Measurements from ENCODE around the gene MAL.

MAL gene

DNA sequence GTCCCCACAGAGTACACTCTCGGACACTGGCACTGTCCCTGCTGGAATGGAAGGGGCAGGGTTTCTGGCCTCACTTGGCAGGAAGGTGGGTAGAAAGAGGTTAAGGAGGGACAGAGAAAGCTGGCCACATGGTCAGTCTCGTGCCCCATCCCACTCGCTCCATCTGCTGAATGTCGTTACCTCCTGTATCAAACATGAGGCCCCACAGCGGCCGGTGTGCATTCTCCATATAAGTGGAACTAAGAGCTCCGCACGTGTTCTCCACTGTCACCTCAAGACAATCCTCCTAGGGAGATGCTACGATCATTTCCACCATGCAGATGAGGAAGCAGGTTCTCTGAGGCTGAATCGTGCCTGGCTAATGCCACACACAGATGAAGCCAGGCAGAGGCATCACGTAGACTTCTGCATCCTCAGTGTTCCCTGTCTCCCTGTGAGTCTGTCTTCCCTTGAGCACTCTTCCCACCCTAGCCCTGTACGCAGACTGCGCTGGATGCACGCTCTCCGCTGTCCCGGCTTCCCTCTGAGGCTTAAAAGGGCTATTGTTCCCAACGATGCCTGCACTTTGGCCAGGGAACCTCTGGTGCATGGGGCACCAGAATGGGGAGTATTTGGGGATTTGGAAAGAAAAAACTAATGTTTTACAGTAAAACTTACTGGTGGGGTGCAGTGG, 35.1 kb downstream of the MAL start:
- TF ChIP-seq, protein P1, sequence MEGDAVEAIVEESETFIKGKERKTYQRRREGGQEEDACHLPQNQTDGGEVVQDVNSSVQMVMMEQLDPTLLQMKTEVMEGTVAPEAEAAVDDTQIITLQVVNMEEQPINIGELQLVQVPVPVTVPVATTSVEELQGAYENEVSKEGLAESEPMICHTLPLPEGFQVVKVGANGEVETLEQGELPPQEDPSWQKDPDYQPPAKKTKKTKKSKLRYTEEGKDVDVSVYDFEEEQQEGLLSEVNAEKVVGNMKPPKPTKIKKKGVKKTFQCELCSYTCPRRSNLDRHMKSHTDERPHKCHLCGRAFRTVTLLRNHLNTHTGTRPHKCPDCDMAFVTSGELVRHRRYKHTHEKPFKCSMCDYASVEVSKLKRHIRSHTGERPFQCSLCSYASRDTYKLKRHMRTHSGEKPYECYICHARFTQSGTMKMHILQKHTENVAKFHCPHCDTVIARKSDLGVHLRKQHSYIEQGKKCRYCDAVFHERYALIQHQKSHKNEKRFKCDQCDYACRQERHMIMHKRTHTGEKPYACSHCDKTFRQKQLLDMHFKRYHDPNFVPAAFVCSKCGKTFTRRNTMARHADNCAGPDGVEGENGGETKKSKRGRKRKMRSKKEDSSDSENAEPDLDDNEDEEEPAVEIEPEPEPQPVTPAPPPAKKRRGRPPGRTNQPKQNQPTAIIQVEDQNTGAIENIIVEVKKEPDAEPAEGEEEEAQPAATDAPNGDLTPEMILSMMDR (IDR thresholded peaks at IDR 0.05): no peak

- TF ChIP-seq, protein P1 (IDR thresholded peaks at IDR 0.05): no peak
Observed at GRCh38 chr2:95061119-95061512, 35.6 kb downstream of the MAL start.

GRCh38 chr2:95061601-95062183, 36.2 kb downstream of the MAL start:
- TF ChIP-seq, protein P1 (IDR thresholded peaks at IDR 0.05): no peak

- TF ChIP-seq, protein P1 (IDR thresholded peaks at IDR 0.05): no peak
Observed at GRCh38 chr2:95062242-95063085, 37.0 kb downstream of the MAL start.

DNA sequence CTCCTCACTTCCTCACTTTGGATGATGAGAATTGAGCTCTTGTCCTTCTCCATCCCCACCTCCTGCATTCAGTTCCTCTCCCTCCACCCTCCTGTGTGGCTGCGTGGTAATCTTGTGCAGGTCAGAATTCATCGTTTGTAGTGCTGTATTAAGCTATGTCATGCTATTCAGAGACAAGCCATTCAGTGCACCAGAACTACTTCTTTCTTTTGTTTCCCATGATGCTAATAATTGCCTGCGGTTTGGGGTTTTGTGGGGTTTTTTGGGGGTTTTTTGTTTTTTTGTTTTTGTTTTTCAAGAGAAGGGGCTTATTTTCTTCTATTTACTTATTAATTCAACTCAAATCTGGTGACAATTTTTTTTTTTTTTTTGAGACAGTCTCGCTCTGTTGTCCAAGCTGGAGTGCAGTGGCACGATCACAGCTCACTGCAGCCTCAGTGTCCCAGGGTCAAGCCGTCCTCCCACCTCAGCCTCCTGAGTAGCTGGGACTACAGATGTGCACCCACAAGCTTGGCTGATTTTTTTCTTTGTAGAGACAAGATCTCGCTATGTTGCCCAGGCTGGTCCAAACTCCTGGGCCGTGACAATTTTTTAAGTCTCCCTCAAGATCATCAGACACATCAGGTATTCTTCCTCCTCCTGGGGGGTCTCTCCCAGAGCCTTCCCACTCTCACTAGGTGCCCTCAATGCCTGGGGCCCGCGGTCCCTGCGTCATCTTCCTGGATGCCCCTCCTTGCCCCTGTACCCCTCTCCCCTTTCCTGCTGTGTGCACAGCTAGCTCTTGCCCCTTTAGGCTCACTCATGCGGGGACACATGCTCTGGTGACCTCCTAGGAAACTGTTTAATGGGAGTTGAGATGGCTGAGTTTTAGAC, 37.8 kb downstream of the MAL start:
- TF ChIP-seq, protein P1 (IDR thresholded peaks at IDR 0.05): no peak

DNA sequence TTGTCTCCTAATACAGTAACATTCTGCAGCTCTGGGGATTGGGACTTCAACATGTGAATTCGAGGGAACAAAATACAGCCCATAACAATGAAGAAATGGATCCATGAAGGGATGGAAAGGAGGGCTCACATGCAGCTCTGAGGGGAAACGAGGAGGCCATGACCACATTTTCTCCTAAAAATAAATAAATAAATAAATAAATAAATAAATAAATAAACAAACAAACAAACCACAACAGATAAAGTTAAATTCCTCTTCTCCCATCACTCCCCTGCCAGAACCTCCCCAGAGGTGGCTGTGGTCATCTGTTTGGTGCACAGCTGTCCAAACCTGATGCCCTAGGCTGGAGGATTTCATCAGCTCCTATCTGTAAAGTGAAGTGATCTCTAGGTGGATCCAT, 42.7 kb downstream of the MAL start:
- TF ChIP-seq, protein P1 (IDR thresholded peaks at IDR 0.05): no peak

GRCh38 chr2:95069465-95069864, 44.0 kb downstream of the MAL start:
- TF ChIP-seq, protein P1 (IDR thresholded peaks at IDR 0.05): no peak
